Astrocyte (in vitro differentiated cells and primary cell): ENCODE results near the gene AJAP1.

Source experiments
- EZH2 ChIP-seq: IDR thresholded peaks from 2 replicates; pipeline ENCODE4 v1.6.1; 2012; ENCODE audit warnings: mild to moderate bottlenecking, low read length, inconsistent platforms; ENCODE audit not compliant: insufficient read depth
- TF ChIP-seq, protein P1 (sequence below): IDR thresholded peaks from 2 replicates; pipeline ENCODE4 v1.5.1; 2011; ENCODE audit warnings: low read depth, mild to moderate bottlenecking, inconsistent platforms, low read length, moderate library complexity; ENCODE audit not compliant: insufficient read depth

DNA sequence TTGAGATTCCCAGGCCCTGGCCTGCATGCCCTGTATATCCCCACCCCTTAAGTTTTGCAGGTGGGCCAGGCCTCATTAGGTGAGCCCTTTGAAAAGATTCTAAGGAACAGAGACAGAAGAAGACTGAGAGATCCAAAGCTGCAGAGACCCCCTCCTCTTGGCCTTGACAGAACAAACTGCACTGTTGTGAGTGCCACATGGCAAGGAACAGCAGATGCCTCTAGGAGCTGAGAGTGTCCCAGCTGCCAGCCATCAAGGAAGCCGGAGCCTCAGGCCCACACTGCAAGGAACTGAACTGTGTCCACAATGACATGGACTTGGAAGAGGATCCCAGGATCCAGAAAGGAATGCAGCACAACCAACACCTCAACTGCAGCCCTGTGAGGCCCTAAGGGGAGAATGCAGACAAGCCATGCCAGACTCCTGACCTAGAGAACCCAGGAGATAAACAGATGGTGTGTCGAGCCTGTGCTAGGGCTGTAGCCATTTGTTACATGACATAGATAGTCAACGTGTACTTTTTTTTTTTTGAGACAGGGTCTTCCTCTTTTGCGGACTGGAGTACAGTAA, 182.7 kb downstream of the AJAP1 start:
- TF ChIP-seq, protein P1, sequence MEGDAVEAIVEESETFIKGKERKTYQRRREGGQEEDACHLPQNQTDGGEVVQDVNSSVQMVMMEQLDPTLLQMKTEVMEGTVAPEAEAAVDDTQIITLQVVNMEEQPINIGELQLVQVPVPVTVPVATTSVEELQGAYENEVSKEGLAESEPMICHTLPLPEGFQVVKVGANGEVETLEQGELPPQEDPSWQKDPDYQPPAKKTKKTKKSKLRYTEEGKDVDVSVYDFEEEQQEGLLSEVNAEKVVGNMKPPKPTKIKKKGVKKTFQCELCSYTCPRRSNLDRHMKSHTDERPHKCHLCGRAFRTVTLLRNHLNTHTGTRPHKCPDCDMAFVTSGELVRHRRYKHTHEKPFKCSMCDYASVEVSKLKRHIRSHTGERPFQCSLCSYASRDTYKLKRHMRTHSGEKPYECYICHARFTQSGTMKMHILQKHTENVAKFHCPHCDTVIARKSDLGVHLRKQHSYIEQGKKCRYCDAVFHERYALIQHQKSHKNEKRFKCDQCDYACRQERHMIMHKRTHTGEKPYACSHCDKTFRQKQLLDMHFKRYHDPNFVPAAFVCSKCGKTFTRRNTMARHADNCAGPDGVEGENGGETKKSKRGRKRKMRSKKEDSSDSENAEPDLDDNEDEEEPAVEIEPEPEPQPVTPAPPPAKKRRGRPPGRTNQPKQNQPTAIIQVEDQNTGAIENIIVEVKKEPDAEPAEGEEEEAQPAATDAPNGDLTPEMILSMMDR, result no peak
- TF ChIP-seq EZH2, result no peak
